HCT116 (cell line): ENCODE data around the gene PISD. TPM values are rescaled to one million over a fixed set of nuclear protein-coding genes. Genes with fewer than 3 reads are reported as not detected.

Source experiments
- ATAC-seq: fragments of 200-7000 bp; cut with Tn5 transposase; 2 replicates; pipeline ENCODE4 v1.9.1; 2020; ENCODE audit warnings: mild to moderate bottlenecking, moderate library complexity
- BruUV-seq: library from RNA; stranded (reverse); fragments of 400-500 nt; replicated peaks from 2 replicates; lab custom pipeline; 2021; lab: Mats Ljungman, UMichigan
- CTCF ChIA-PET: fragments of 300-600 bp; sonication (Branson Sonifier 250); formaldehyde crosslinking; loops from one replicate; lab custom pipeline; 2021; ENCODE audit warnings: antibody characterized with exemption; lab: Charles Lee
- POLR2A ChIA-PET: fragments of 300-600, 350-600 bp; sonication (Branson Sonifier 250); formaldehyde crosslinking; loops from one replicate; lab custom pipeline; 2021; ENCODE audit warnings: antibody characterized with exemption; lab: Charles Lee
- RAD21 ChIA-PET, 2 experiments: fragments of 300-600 bp; sonication (Branson Sonifier 250); formaldehyde crosslinking; loops; one replicate each; lab custom pipeline; 2023; ENCODE audit warnings: low total read pairs in 2 of 2; ENCODE audit not compliant: uncharacterized antibody in 2 of 2, unreplicated experiment in 2 of 2, low non-redundant PET in 1 of 2; lab: Charles Lee
- DNase-seq: peaks from one replicate; pipeline ENCODE4 v3.0.0-alpha.2; 2010; ENCODE audit warnings: low read depth, low spot score
- H2AFZ ChIP-seq: fragments of 200-600 bp; shearing (Covaris generic), sonication (generic); 2 replicates; pipeline ENCODE4 v1.6.1; 2017; ENCODE audit warnings: low read depth, mixed run types, mixed read lengths, antibody characterized with exemption, low read length; ENCODE audit not compliant: poor library complexity, severe bottlenecking
- H3K27ac ChIP-seq: 2 replicates; pipeline ENCODE4 v1.5.1; 2012; ENCODE audit warnings: low read depth, low read length
- H3K27me3 ChIP-seq: fragments of 200-600 bp; sonication (generic); 2 replicates; pipeline ENCODE4 v1.6.1; 2016; ENCODE audit warnings: mixed run types, low read length, mixed read lengths; ENCODE audit not compliant: insufficient read depth
- H3K36me3 ChIP-seq, 2 experiments: fragments of 200-500 bp in 1 of 2; fragments of 200-600 bp in 1 of 2; sonication (Bioruptor generic) in 1 of 2; sonication (generic) in 1 of 2; 2 replicates each; pipeline versions ENCODE4 v1.5.1 to v1.6.1; 2014 to 2016; ENCODE audit warnings: low read length in 2 of 2, inconsistent platforms in 1 of 2, mixed read lengths in 1 of 2, mixed run types in 1 of 2; ENCODE audit not compliant: insufficient read depth in 2 of 2, control insufficient read depth in 1 of 2
- H3K4me1 ChIP-seq, 2 experiments: fragments of 200-600 bp in 1 of 2; sonication (generic) in 1 of 2; 2 replicates each; pipeline versions ENCODE4 v1.5.1 to v1.6.1; 2012 to 2017; ENCODE audit warnings: low read length in 2 of 2, inconsistent platforms in 1 of 2, mild to moderate bottlenecking in 1 of 2, mixed read lengths in 1 of 2, mixed run types in 1 of 2, moderate library complexity in 1 of 2; ENCODE audit not compliant: insufficient read depth in 2 of 2, control insufficient read depth in 1 of 2
- H3K4me2 ChIP-seq: fragments of 200-600 bp; sonication (generic); 2 replicates; pipeline ENCODE4 v1.6.1; 2017; ENCODE audit warnings: mixed run types, low read length, mixed read lengths
- H3K4me3 ChIP-seq, 2 experiments: fragments of 200-600 bp in 1 of 2; sonication (generic) in 1 of 2; replicated peaks in 1 of 2; 2 replicates each; pipeline ENCODE4 v1.5.1; 2011 to 2016; ENCODE audit warnings: low read length in 2 of 2, control low read depth in 1 of 2, low read depth in 1 of 2, mild to moderate bottlenecking in 1 of 2, mixed read lengths in 1 of 2, mixed run types in 1 of 2
- H3K79me2 ChIP-seq: fragments of 200-600 bp; sonication (generic); 2 replicates; pipeline ENCODE4 v1.6.1; 2017; ENCODE audit warnings: mild to moderate bottlenecking, mixed run types, low read length, moderate library complexity, mixed read lengths; ENCODE audit not compliant: insufficient read depth
- H3K9ac ChIP-seq: fragments of 200-600 bp; sonication (generic); 2 replicates; pipeline ENCODE4 v1.6.1; 2016; ENCODE audit warnings: low read length, mixed read lengths
- H3K9me2 ChIP-seq: fragments of 200-600 bp; sonication (generic), shearing (Covaris generic); 2 replicates; pipeline ENCODE4 v1.6.1; 2017; ENCODE audit warnings: mixed run types, mild to moderate bottlenecking, moderate library complexity; ENCODE audit not compliant: insufficient read depth
- H3K9me3 ChIP-seq, 2 experiments: fragments of 200-500 bp in 1 of 2; fragments of 200-600 bp in 1 of 2; sonication (Bioruptor generic) in 1 of 2; sonication (generic) in 1 of 2; 2 replicates each; pipeline ENCODE4 v1.6.1; 2014 to 2017; ENCODE audit warnings: low read length in 2 of 2, mixed read lengths in 2 of 2, inconsistent platforms in 1 of 2, low read depth in 1 of 2, mild to moderate bottlenecking in 1 of 2, mixed run types in 1 of 2, moderate library complexity in 1 of 2; ENCODE audit not compliant: control insufficient read depth in 1 of 2, insufficient read depth in 1 of 2
- H4K20me1 ChIP-seq: fragments of 200-600 bp; sonication (generic), shearing (Covaris generic); 2 replicates; pipeline ENCODE4 v1.6.1; 2017; ENCODE audit warnings: mixed run types, mild to moderate bottlenecking, moderate library complexity; ENCODE audit not compliant: insufficient read depth
- ATF3 ChIP-seq: IDR thresholded peaks from 2 replicates; pipeline ENCODE4 v1.6.1; 2012
- CBX3 ChIP-seq: IDR thresholded peaks from 2 replicates; pipeline ENCODE4 v1.6.1; 2012; ENCODE audit warnings: low read depth
- CTCF ChIP-seq, 3 experiments: fragments of 200-600 bp in 1 of 3; sonication (generic) in 1 of 3; IDR thresholded peaks in 2 of 3; conservative IDR thresholded peaks in 1 of 3; 2 replicates each; pipeline ENCODE4 v1.5.1; 2012 to 2017; ENCODE audit warnings: low read depth in 2 of 3, low read length in 2 of 3, antibody characterized with exemption in 1 of 3, borderline replicate concordance in 1 of 3, control low read depth in 1 of 3, mild to moderate bottlenecking in 1 of 3, mixed read lengths in 1 of 3, mixed run types in 1 of 3, moderate library complexity in 1 of 3; ENCODE audit not compliant: insufficient read depth in 1 of 3
- ELF1 ChIP-seq: IDR thresholded peaks from 2 replicates; pipeline ENCODE4 v1.6.1; 2012; ENCODE audit warnings: low read depth, borderline replicate concordance
- EZH2 ChIP-seq: fragments of 200-600 bp; sonication (generic); IDR thresholded peaks from 2 replicates; pipeline ENCODE4 v1.6.1; 2017; ENCODE audit warnings: antibody characterized with exemption, mixed run types
- EZH2phosphoT487 ChIP-seq: fragments of 200-600 bp; IDR thresholded peaks from 2 replicates; pipeline ENCODE4 v1.6.1; 2018; ENCODE audit warnings: antibody characterized with exemption, borderline replicate concordance
- FOSL1 ChIP-seq: IDR thresholded peaks from 2 replicates; pipeline ENCODE4 v1.6.1; 2012; ENCODE audit warnings: low read depth
- JUND ChIP-seq: IDR thresholded peaks from 2 replicates; pipeline ENCODE4 v1.6.1; 2012
- MAX ChIP-seq: IDR thresholded peaks from 2 replicates; pipeline ENCODE4 v1.6.1; 2012
- POLR2AphosphoS5 ChIP-seq: IDR thresholded peaks from 2 replicates; pipeline ENCODE4 v1.6.1; 2011; ENCODE audit warnings: mild to moderate bottlenecking, low read depth, low read length, moderate library complexity
- SIN3A ChIP-seq: IDR thresholded peaks from 2 replicates; pipeline ENCODE4 v1.6.1; 2012; ENCODE audit warnings: low read depth
- SP1 ChIP-seq: IDR thresholded peaks from 2 replicates; pipeline ENCODE4 v1.6.1; 2012; ENCODE audit warnings: low read depth
- YY1 ChIP-seq: IDR thresholded peaks from 2 replicates; pipeline ENCODE4 v1.6.1; 2011; ENCODE audit warnings: low read length, low read depth, moderate library complexity, mild to moderate bottlenecking; ENCODE audit not compliant: insufficient replicate concordance; ENCODE audit errors: extremely low read depth
- ZFX ChIP-seq: fragments of 450-650 bp; IDR thresholded peaks from 2 replicates; pipeline ENCODE4 v1.6.1; 2017
- ZNF274 ChIP-seq: fragments of 200-500 bp; sonication (Bioruptor generic); IDR thresholded peaks from 2 replicates; pipeline ENCODE4 v1.6.1; 2014; ENCODE audit warnings: mild to moderate bottlenecking, low read depth, low read length, inconsistent platforms
- intact Hi-C: fragments of 100-400 bp; cut with micrococcal nuclease; formaldehyde crosslinking; loops from 2 replicates; pipeline ENCODE4 v1.10.0; 2022
- total RNA-seq: library from RNA; stranded (reverse); gene quantifications from one replicate; pipeline ENCODE4 v1.2.1, GENCODE V29; 2021; ENCODE audit not compliant: unreplicated experiment

The PISD gene
- total RNA-seq, 1 experiment from 2014 or later: 47.1 TPM

- H3K4me1 ChIP-seq: peaks cover 35 to 69% of the 10 kb centered on the region in 2 experiments
- no peak overlapping the region for H2AFZ ChIP-seq
- peaks cover 84% of the 10 kb centered on the region for H3K79me2 ChIP-seq
- intact Hi-C loops: loop anchor here (10.0 kb wide), 1 partner anchor 293 kb away; the partner anchor contains the start of gene PATZ1
- no peaks in the 10 kb centered on the region for H3K36me3 ChIP-seq
- no peak for DNase-seq
- no peaks in the 10 kb centered on the region for H3K9me3 ChIP-seq
- H3K27ac ChIP-seq: no peak overlapping the region
- H3K27me3 ChIP-seq: no peaks in the 10 kb centered on the region
- TF ChIP-seq ZFX (no peak), SIN3A (no peak), FOSL1 (no peak), ELF1 (no peak), EZH2phosphoT487 (no peak), ATF3 (no peak), ZNF274 (no peak), MAX (no peak), YY1 (no peak), POLR2AphosphoS5 (no peak), CTCF (IDR thresholded peaks at IDR 0.05 in 2 of 3, conservative IDR thresholded peaks at IDR 0.05 in 1 of 3; ENCODE audit: borderline replicate concordance in 1 of 3, insufficient read depth in 1 of 3, low read depth in 2 of 3, low read length in 2 of 3) (no peak), CBX3 (no peak), JUND (no peak), EZH2 (no peak), SP1 (no peak)
- TF ChIP-seq, all 23 proteins: peak for 0
- Histone ChIP-seq H3K4me3 (no peak overlapping the region), H4K20me1 (0 out of 2 replicates have a peak, but pooled peaks cover 6% of the 10 kb centered on the region), H3K9me2 (no peaks in the 10 kb centered on the region), H3K9ac (no peak overlapping the region), H3K4me2 (no peak overlapping the region)
- no TSS peak for BruUV-seq
- ATAC-seq: no peak
- ChIA-PET RAD21 (no interaction called here), POLR2A (no interaction called here), CTCF (interaction anchor here (1.4 to 1.8 kb wide), 2 partner anchors 28 to 76 kb away, joined by 4 to 5 read pairs; no protein-coding TSS in a partner anchor)
Measured at GRCh38 chr22:31637447-31637890, 24.5 kb downstream of the PISD start.
